ENCODE data around the gene HTR1B. TPM values are rescaled to one million over a fixed set of nuclear protein-coding genes. Genes with fewer than 3 reads are reported as not detected.

HTR1B gene
- total RNA-seq, 1 donor from 2014 or later = 0.18 TPM

DNA sequence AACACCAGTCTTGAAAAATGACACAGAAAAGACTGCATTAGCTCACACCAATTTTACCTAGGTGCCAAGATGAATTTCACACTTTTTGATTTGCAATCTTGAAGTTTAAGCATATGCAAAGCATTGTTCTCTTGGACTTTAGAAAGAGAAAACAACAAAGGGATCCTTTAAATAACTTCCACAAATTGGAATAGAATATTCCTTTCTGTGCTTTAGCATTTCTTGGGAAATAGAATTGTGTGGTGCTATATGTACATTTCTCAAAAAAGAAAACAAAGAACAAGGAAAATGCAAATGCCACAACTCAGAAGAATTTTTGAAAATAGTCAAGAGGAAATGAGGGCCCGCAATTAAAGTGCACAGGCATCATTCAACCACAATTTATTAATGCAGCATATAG lies 17.0 kb downstream of the HTR1B start:
- no peaks in the 10 kb centered on the region for H3K36me3 ChIP-seq
- no peak overlapping the region for H3K27ac ChIP-seq
- H3K27me3 ChIP-seq (ENCODE audit: low read depth) = no peaks in the 10 kb centered on the region
- no peak overlapping the region for H3K4me3 ChIP-seq
- no peak for ATAC-seq
- TF ChIP-seq CTCF (IDR thresholded peaks at IDR 0.05) = no peak
- no peaks in the 10 kb centered on the region for H3K4me1 ChIP-seq
- DNase-seq = no peak
- intact Hi-C loops (cut with DNase I) = no loop called here
- H3K9me3 ChIP-seq = no peaks in the 10 kb centered on the region

DNA sequence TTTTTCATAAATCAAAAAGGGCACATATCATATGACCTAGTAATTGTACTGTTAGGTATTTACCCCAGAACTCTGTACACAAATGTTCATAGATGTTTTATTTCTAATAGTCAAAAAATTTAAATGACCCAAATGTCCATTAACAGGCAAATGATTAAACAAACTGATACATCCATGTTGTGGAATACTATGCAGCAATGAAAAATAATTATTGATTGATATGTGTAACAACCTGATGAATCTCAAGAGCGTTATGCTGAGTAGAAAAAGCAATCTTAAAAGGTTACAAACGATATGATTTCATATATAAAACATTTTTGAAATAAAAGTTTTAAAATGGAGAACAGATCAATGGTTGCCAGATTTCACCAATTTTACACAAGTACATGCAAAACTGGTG lies 18.1 kb downstream of the HTR1B start:
- Histone ChIP-seq H3K4me1 (no peaks in the 10 kb centered on the region), H3K36me3 (no peaks in the 10 kb centered on the region), H3K27ac (no peak overlapping the region), H3K9me3 (no peaks in the 10 kb centered on the region), H3K27me3 (ENCODE audit: low read depth) (no peaks in the 10 kb centered on the region), H3K4me3 (no peak overlapping the region)
- intact Hi-C loops (cut with DNase I) = no loop called here
- ATAC-seq (no peak), DNase-seq (no peak)
- no peak for TF ChIP-seq CTCF (IDR thresholded peaks at IDR 0.05)

GRCh38 chr6:77440206-77440976 lies 22.9 kb downstream of the HTR1B start:
- no peak for TF ChIP-seq CTCF (IDR thresholded peaks at IDR 0.05)
- H3K27me3 ChIP-seq (ENCODE audit: low read depth) = no peaks in the 10 kb centered on the region
- no peaks in the 10 kb centered on the region for H3K4me1 ChIP-seq
- no peaks in the 10 kb centered on the region for H3K36me3 ChIP-seq
- no peak for ATAC-seq
- no peak overlapping the region for H3K27ac ChIP-seq
- H3K4me3 ChIP-seq = no peak overlapping the region
- no peak for DNase-seq
- H3K9me3 ChIP-seq = no peaks in the 10 kb centered on the region
- intact Hi-C loops (cut with DNase I) = no loop called here

DNA sequence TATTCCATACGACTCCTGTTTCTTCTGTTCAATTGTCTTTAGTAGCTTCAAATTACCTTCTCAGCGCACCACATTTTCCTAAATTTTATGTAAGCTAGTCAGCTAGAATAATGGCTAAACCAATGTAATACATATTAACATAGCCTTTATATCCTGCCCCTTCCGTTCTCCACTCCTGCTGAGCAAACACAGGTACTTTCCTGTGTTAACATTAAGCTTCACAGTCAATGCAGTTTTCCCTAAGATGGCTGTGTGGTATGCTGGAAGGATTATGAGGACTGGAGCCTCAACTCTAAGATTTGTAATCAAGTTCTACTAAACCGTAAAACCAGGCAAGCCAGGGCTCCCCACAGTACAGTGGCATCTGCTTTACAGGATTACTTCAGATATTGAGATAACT lies 29.4 kb downstream of the HTR1B start:
- no peak overlapping the region for H3K27ac ChIP-seq
- no peak overlapping the region for H3K4me3 ChIP-seq
- no peak for TF ChIP-seq CTCF (IDR thresholded peaks at IDR 0.05)
- no peaks in the 10 kb centered on the region for H3K9me3 ChIP-seq
- no peak for ATAC-seq
- H3K27me3 ChIP-seq (ENCODE audit: low read depth) = no peaks in the 10 kb centered on the region
- intact Hi-C loops (cut with DNase I) = no loop called here
- no peaks in the 10 kb centered on the region for H3K4me1 ChIP-seq
- DNase-seq = no peak
- H3K36me3 ChIP-seq = no peaks in the 10 kb centered on the region

DNA sequence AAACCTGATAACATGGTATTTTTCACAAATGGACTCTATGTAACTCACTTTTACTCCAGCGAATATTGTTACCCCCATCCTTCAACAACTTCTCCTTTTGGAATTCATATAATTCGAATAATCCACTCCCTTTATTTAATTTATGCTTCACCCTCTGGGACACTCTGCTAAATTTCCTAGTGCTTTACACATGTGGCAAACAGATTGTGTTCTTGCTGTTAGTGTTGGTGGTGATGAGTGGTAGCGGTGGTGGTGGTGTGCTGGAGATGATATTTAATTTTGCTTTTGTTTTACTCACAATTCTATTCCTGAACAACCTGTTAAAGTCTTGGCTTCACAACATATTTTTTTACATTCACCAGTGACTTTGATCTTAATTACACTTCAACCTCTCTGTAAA lies 32.8 kb downstream of the HTR1B start:
- no peak overlapping the region for H3K27ac ChIP-seq
- ATAC-seq (no peak), DNase-seq (no peak)
- no peaks in the 10 kb centered on the region for H3K27me3 ChIP-seq (ENCODE audit: low read depth)
- intact Hi-C loops (cut with DNase I) = no loop called here
- TF ChIP-seq CTCF (IDR thresholded peaks at IDR 0.05) = no peak
- H3K4me1 ChIP-seq = no peaks in the 10 kb centered on the region
- H3K4me3 ChIP-seq = no peak overlapping the region
- H3K9me3 ChIP-seq = no peaks in the 10 kb centered on the region
- no peaks in the 10 kb centered on the region for H3K36me3 ChIP-seq
